Astrocyte (in vitro differentiated cells and primary cell): ENCODE measurements around the gene KLHDC9. TPM values are rescaled to one million over a fixed set of nuclear protein-coding genes. Genes with fewer than 3 reads are reported as not detected.

ENCODE experiments used
- DNase-seq: peaks from one replicate; pipeline ENCODE4 v3.0.0-alpha.2; 2010; ENCODE audit warnings: low read depth
- FAIRE-seq: peaks from 2 replicates; lab custom pipeline; 2011; peaks lifted over from hg19 to GRCh38; lab: Jason Lieb, UNC
- H2AFZ ChIP-seq: 2 replicates; pipeline ENCODE4 v1.6.0; 2012; ENCODE audit warnings: low read depth, low read length, inconsistent platforms
- H3K27ac ChIP-seq: 2 replicates; pipeline ENCODE4 v1.5.1; 2011; ENCODE audit warnings: low read depth, low read length, inconsistent platforms
- H3K27me3 ChIP-seq: 2 replicates; pipeline ENCODE4 v1.6.0; 2011; ENCODE audit warnings: low read length, inconsistent platforms; ENCODE audit not compliant: insufficient read depth
- H3K36me3 ChIP-seq: 2 replicates; pipeline ENCODE4 v1.5.1; 2011; ENCODE audit warnings: low read length, inconsistent platforms; ENCODE audit not compliant: insufficient read depth
- H3K4me1 ChIP-seq: 2 replicates; pipeline ENCODE4 v1.5.1; 2011; ENCODE audit warnings: low read length, inconsistent platforms; ENCODE audit not compliant: insufficient read depth
- H3K4me2 ChIP-seq: 2 replicates; pipeline ENCODE4 v1.6.0; 2012; ENCODE audit warnings: low read length, inconsistent platforms
- H3K4me3 ChIP-seq: 2 replicates; pipeline ENCODE4 v1.5.1; 2011; ENCODE audit warnings: low read depth, mild to moderate bottlenecking, low read length, inconsistent platforms; ENCODE audit not compliant: insufficient read depth
- H3K79me2 ChIP-seq: 2 replicates; pipeline ENCODE4 v1.6.0; 2012; ENCODE audit warnings: mild to moderate bottlenecking, low read length, inconsistent platforms; ENCODE audit not compliant: insufficient read depth
- H3K9ac ChIP-seq: 2 replicates; pipeline ENCODE4 v1.6.0; 2012; ENCODE audit warnings: mild to moderate bottlenecking, low read length, inconsistent platforms
- H3K9me3 ChIP-seq: 2 replicates; pipeline ENCODE4 v1.5.1; 2012; ENCODE audit warnings: low read depth, mild to moderate bottlenecking, low read length, inconsistent platforms; ENCODE audit not compliant: insufficient read depth
- H4K20me1 ChIP-seq: 2 replicates; pipeline ENCODE4 v1.6.0; 2012; ENCODE audit warnings: low read length, inconsistent platforms; ENCODE audit not compliant: insufficient read depth
- H3K27ac Mint-ChIP-seq: one replicate; pipeline ENCODE4 v1.8.0; 2021; ENCODE audit warnings: mild to moderate bottlenecking, mixed read lengths; ENCODE audit not compliant: unreplicated experiment
- H3K27me3 Mint-ChIP-seq: one replicate; pipeline ENCODE4 v1.8.0; 2021; ENCODE audit warnings: low read depth, mixed read lengths; ENCODE audit not compliant: unreplicated experiment
- H3K36me3 Mint-ChIP-seq: one replicate; pipeline ENCODE4 v1.8.0; 2021; ENCODE audit warnings: low read depth, mixed read lengths; ENCODE audit not compliant: unreplicated experiment
- H3K4me1 Mint-ChIP-seq: one replicate; pipeline ENCODE4 v1.8.0; 2021; ENCODE audit warnings: low read depth, mixed read lengths; ENCODE audit not compliant: unreplicated experiment
- H3K4me3 Mint-ChIP-seq: one replicate; pipeline ENCODE4 v1.8.0; 2021; ENCODE audit warnings: mild to moderate bottlenecking, moderate library complexity, mixed read lengths; ENCODE audit not compliant: unreplicated experiment
- H3K9me3 Mint-ChIP-seq: one replicate; pipeline ENCODE4 v1.8.0; 2021; ENCODE audit warnings: mild to moderate bottlenecking, mixed read lengths; ENCODE audit not compliant: unreplicated experiment
- EZH2 ChIP-seq: IDR thresholded peaks from 2 replicates; pipeline ENCODE4 v1.6.1; 2012; ENCODE audit warnings: mild to moderate bottlenecking, low read length, inconsistent platforms; ENCODE audit not compliant: insufficient read depth
- total RNA-seq: library from RNA; stranded (reverse); gene quantifications from 2 replicates; pipeline ENCODE4 v1.2.1, GENCODE V29; 2021
- TF ChIP-seq, protein P1 (sequence below): IDR thresholded peaks from 2 replicates; pipeline ENCODE4 v1.5.1; 2011; ENCODE audit warnings: low read depth, mild to moderate bottlenecking, inconsistent platforms, low read length, moderate library complexity; ENCODE audit not compliant: insufficient read depth

The KLHDC9 gene
- total RNA-seq, 1 donor from 2014 or later = 1.5 TPM

DNA sequence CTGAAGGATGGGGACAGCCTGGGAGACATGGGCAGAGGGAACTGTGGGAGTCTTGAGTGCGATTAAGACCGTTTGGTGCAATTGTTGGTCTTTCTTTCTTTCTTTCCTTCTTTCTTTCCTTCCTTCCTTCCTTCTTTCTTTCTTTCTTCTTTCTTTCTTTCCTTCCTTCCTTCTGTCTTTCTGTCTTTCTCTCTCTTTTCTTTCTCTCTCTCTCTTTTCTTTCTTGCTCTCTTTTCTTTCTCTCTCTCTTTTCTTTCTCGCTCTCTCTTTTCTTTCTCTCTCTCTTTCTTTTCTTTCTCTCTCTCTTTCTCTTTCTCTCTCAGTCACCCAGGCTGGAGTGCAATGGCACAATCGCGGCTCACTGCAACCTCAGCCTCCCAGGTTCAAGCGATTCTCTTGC lies 2.9 kb upstream of the KLHDC9 start:
- no peaks in the 10 kb centered on the region for H3K36me3 Mint-ChIP-seq
- H3K9ac ChIP-seq = no peak overlapping the region
- H3K4me3 Mint-ChIP-seq = peak overlapping the region; percentile 45
- no peak overlapping the region for H3K4me3 ChIP-seq
- H3K27me3 Mint-ChIP-seq = no peaks in the 10 kb centered on the region
- no peak overlapping the region for H3K4me2 ChIP-seq
- peaks cover 38% of the 10 kb centered on the region for H3K4me1 Mint-ChIP-seq
- no peak overlapping the region for H3K27ac ChIP-seq
- H3K9me3 Mint-ChIP-seq = no peaks in the 10 kb centered on the region
- H4K20me1 ChIP-seq = peaks cover 13% of the 10 kb centered on the region
- no peaks in the 10 kb centered on the region for H3K9me3 ChIP-seq
- H3K27me3 ChIP-seq = no peaks in the 10 kb centered on the region
- peak overlapping the region; percentile 63 for H3K27ac Mint-ChIP-seq
- peaks cover 5% of the 10 kb centered on the region for H3K36me3 ChIP-seq
- no peaks in the 10 kb centered on the region for H3K79me2 ChIP-seq
- no peak for FAIRE-seq
- H2AFZ ChIP-seq = no peak overlapping the region
- TF ChIP-seq, protein P1, sequence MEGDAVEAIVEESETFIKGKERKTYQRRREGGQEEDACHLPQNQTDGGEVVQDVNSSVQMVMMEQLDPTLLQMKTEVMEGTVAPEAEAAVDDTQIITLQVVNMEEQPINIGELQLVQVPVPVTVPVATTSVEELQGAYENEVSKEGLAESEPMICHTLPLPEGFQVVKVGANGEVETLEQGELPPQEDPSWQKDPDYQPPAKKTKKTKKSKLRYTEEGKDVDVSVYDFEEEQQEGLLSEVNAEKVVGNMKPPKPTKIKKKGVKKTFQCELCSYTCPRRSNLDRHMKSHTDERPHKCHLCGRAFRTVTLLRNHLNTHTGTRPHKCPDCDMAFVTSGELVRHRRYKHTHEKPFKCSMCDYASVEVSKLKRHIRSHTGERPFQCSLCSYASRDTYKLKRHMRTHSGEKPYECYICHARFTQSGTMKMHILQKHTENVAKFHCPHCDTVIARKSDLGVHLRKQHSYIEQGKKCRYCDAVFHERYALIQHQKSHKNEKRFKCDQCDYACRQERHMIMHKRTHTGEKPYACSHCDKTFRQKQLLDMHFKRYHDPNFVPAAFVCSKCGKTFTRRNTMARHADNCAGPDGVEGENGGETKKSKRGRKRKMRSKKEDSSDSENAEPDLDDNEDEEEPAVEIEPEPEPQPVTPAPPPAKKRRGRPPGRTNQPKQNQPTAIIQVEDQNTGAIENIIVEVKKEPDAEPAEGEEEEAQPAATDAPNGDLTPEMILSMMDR = no peak
- no peak for TF ChIP-seq EZH2
- DNase-seq = no peak
- peaks cover 27% of the 10 kb centered on the region for H3K4me1 ChIP-seq

DNA sequence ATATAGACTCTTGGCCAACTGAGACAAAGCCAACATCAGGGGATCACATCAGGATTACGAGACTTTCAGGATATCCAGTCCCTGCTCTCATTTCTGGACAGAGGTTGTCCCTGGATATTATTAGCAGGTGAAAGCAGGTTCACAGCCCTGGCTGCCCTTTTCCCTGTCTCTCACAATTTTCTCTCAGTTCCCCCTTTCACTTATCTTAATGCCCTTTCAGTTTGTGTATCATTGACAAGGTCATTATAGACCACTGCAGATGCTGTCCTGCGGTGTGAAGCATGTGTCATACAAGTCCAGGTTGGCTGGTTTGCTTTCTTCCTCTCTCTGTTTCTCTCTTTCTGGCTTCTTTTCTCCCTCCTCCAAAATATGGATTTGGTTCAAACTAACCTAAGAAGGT lies 2.1 kb upstream of the KLHDC9 start:
- Mint-ChIP-seq H3K36me3 (no peaks in the 10 kb centered on the region), H3K9me3 (no peaks in the 10 kb centered on the region), H3K4me3 (no peak overlapping the region), H3K27ac (no peak overlapping the region), H3K4me1 (peaks cover 38% of the 10 kb centered on the region), H3K27me3 (no peaks in the 10 kb centered on the region)
- Histone ChIP-seq H3K36me3 (peaks cover 5% of the 10 kb centered on the region), H4K20me1 (peaks cover 17% of the 10 kb centered on the region), H3K27me3 (no peaks in the 10 kb centered on the region), H2AFZ (no peak overlapping the region), H3K4me3 (no peak overlapping the region), H3K79me2 (no peaks in the 10 kb centered on the region), H3K27ac (no peak overlapping the region), H3K4me2 (no peak overlapping the region), H3K9ac (no peak overlapping the region), H3K9me3 (no peaks in the 10 kb centered on the region), H3K4me1 (peaks cover 27% of the 10 kb centered on the region)
- DNase-seq (no peak), FAIRE-seq (no peak)
- TF ChIP-seq, protein P1 = no peak
- TF ChIP-seq EZH2 = no peak

DNA sequence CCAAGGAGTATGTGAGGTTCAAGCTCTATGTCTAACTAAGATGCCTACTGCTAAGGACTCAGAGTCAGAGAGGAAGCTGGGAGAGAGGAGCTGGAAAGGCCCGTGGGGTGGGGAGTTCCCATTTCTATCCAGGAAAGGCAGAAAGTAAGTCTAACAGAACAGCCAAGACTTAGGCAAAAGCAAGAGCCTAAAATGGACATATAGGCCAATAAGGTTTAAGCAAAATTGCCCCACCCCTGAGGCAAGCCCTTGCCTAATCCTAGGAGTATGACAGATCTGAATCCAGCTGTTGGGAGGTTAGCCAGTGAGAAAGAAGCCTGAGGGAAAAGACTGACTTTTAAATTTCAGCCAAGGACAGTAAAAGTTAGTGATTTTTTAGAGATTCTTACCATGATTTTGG lies 1.6 kb upstream of the KLHDC9 start:
- peaks cover 27% of the 10 kb centered on the region for H3K4me1 ChIP-seq
- Mint-ChIP-seq H3K27me3 (no peaks in the 10 kb centered on the region), H3K27ac (no peak overlapping the region), H3K36me3 (no peaks in the 10 kb centered on the region), H3K9me3 (no peaks in the 10 kb centered on the region), H3K4me3 (no peak overlapping the region), H3K4me1 (peaks cover 38% of the 10 kb centered on the region)
- no peak overlapping the region for H3K9ac ChIP-seq
- peaks cover 21% of the 10 kb centered on the region for H4K20me1 ChIP-seq
- H3K79me2 ChIP-seq = no peaks in the 10 kb centered on the region
- DNase-seq (no peak), FAIRE-seq (no peak)
- H3K36me3 ChIP-seq = peaks cover 8% of the 10 kb centered on the region
- TF ChIP-seq, protein P1 = no peak
- TF ChIP-seq EZH2 = no peak
- H3K4me2 ChIP-seq = no peak overlapping the region
- no peak overlapping the region for H2AFZ ChIP-seq
- H3K9me3 ChIP-seq = no peaks in the 10 kb centered on the region
- no peaks in the 10 kb centered on the region for H3K27me3 ChIP-seq
- no peak overlapping the region for H3K27ac ChIP-seq
- no peak overlapping the region for H3K4me3 ChIP-seq
